ENCODE results near the gene SLC35F3. TPM values are rescaled to one million over a fixed set of nuclear protein-coding genes. Genes with fewer than 3 reads are reported as not detected.

SLC35F3 gene
- total and polyA plus RNA-seq, 8 donors: 1.4 to 7.1 (median 2.5) TPM

DNA sequence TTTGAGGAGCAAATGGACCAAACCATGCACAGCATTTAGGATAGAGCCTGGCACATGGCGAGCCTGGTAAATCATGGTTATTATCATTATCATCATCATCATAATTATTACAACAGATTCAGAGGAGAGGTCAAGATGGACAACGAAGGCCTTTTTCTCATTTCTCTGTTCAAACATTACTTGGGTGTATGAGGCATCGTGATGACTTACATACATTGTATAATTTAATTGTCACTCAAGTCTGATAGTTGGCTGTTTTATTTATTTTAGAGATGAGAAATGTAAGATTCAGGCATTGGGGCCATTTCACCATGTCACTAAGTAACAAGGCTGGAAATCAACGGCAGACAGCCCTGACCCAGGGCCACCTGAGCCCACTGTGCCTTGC lies 68.1 kb downstream of the SLC35F3 start:
- no peaks in the 10 kb centered on the region for H3K27me3 ChIP-seq
- no peaks in the 10 kb centered on the region for H3K36me3 ChIP-seq
- DNase-seq: no peak
- 60 to 71% methylated on average over 4 of the region's 4 CpGs for WGBS, 2 donors
- H3K9me3 ChIP-seq: no peaks in the 10 kb centered on the region
- FAIRE-seq: no peak
- no peaks in the 10 kb centered on the region for H3K4me1 ChIP-seq
- no peak overlapping the region for H3K27ac ChIP-seq
- TF ChIP-seq, protein P1, sequence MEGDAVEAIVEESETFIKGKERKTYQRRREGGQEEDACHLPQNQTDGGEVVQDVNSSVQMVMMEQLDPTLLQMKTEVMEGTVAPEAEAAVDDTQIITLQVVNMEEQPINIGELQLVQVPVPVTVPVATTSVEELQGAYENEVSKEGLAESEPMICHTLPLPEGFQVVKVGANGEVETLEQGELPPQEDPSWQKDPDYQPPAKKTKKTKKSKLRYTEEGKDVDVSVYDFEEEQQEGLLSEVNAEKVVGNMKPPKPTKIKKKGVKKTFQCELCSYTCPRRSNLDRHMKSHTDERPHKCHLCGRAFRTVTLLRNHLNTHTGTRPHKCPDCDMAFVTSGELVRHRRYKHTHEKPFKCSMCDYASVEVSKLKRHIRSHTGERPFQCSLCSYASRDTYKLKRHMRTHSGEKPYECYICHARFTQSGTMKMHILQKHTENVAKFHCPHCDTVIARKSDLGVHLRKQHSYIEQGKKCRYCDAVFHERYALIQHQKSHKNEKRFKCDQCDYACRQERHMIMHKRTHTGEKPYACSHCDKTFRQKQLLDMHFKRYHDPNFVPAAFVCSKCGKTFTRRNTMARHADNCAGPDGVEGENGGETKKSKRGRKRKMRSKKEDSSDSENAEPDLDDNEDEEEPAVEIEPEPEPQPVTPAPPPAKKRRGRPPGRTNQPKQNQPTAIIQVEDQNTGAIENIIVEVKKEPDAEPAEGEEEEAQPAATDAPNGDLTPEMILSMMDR (IDR thresholded peaks at IDR 0.05): no peak
- intact Hi-C loops (cut with DNase I): no loop called here
- H3K4me3 ChIP-seq: no peak overlapping the region
- no peak for ATAC-seq

DNA sequence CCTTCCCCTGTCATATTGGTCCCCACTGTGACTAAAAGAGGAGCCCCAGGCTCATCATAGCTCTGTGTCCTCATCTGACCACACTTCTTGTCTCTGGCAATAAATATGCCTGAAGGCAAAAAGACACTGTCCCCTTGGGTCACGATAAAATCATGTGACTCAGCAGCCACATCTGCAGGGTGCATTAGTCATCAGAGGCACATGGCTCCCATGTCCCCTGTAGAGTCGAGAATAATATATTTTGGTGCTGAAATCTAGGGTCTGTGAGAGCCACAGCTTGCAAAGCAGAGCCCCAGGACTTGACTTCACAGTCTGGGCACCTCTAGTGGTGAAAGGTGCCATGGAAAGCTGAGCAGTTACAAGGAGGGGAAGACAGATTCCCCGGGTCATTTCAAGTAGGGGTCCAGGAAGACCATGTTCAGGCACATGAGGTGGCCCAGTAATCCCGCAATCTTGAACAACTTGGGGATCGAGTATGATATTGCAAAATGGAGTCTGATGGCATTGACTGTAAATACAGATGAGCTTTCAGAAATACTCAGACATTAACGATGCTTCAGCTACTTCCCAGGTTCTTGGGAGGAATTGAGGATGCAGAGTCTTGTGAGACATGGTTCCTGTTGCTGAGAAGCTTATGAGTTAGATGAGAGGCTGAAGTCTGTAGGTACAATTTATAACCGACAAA lies 68.6 kb downstream of the SLC35F3 start:
- WGBS, 2 donors: 67 to 72% methylated on average over 7 of the region's 7 CpGs
- H3K9me3 ChIP-seq: no peaks in the 10 kb centered on the region
- intact Hi-C loops (cut with DNase I): no loop called here
- no peak overlapping the region for H3K27ac ChIP-seq
- no peaks in the 10 kb centered on the region for H3K36me3 ChIP-seq
- FAIRE-seq (no peak), DNase-seq (no peak), ATAC-seq (no peak)
- no peaks in the 10 kb centered on the region for H3K4me1 ChIP-seq
- no peak overlapping the region for H3K4me3 ChIP-seq
- H3K27me3 ChIP-seq: no peaks in the 10 kb centered on the region
- TF ChIP-seq, protein P1 (IDR thresholded peaks at IDR 0.05): no peak

DNA sequence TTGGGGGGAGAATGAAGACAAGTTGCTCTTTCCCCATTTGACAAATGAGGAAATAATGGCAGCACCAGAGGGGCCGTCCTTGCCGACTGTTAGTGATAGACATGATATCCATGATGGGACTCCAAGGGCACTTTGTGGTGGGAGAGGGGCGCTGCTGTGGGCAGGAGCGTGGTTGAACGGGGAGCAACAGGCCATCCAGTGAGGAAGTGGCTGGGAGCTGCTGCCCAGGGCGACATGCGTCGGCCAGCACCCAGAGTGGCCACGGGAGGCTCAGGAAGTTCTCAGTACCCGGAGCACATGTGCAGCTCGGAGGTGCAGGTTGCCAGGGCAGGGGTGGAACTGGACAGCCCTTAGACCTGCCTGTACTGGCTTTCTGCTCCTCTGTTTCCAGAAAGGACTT lies 71.0 kb downstream of the SLC35F3 start:
- Histone ChIP-seq H3K4me1 (no peaks in the 10 kb centered on the region), H3K4me3 (no peak overlapping the region), H3K36me3 (no peaks in the 10 kb centered on the region), H3K27me3 (no peaks in the 10 kb centered on the region), H3K27ac (no peak overlapping the region), H3K9me3 (no peaks in the 10 kb centered on the region)
- FAIRE-seq (no peak), ATAC-seq (no peak), DNase-seq (no peak)
- intact Hi-C loops (cut with DNase I): no loop called here
- TF ChIP-seq, protein P1 (IDR thresholded peaks at IDR 0.05): no peak
- 69 to 86% methylated on average over 11 of the region's 11 CpGs for WGBS, 2 donors

DNA sequence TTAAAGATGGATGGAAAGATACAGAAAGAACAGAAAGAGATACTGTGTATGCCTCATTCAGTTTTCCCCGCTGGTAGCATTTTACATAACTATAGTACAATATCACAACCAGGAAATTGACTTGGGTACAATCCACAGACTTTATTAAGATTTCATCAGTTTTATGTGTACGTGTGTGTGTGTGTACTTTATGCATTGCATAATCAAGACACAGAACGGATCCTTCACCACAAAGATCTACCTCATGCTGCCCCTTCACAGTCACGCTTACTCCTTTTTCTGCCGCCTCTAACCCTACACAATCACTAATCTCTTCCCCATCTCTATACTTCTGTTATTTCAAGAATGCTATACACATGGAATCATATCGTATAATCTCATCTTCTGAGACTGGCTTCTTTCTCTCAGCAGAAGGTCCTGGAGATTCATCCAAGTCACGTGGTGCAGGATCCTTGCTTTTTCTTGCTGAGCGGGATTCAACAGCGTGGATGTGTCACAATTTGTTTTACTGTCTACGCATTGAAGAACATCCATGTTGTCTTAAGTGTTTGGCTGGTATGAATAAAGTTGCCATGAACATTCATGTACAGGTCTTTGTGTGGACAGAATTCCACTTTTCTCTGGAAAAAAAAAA lies 76.7 kb downstream of the SLC35F3 start:
- intact Hi-C loops (cut with DNase I): no loop called here
- no peak for FAIRE-seq
- H3K4me1 ChIP-seq: no peaks in the 10 kb centered on the region

More for the DNA sequence above, 76.7 kb downstream of the SLC35F3 start:
- Histone ChIP-seq H3K4me3 (no peak overlapping the region), H3K9me3 (no peaks in the 10 kb centered on the region), H3K27ac (no peak overlapping the region), H3K36me3 (no peaks in the 10 kb centered on the region), H3K27me3 (no peaks in the 10 kb centered on the region)
- TF ChIP-seq, protein P1 (IDR thresholded peaks at IDR 0.05): no peak
- WGBS, 2 donors: 65 to 73% methylated on average over 10 of the region's 10 CpGs
- DNase-seq (no peak), ATAC-seq (no peak)
